Measurements from ENCODE around the gene RIN1. TPM values are rescaled to one million over a fixed set of nuclear protein-coding genes. Genes with fewer than 3 reads are reported as not detected.

The RIN1 gene
- total RNA-seq, 6 experiments from 2014 or later = 32.9 to 55.0 (median 49.8) TPM

DNA sequence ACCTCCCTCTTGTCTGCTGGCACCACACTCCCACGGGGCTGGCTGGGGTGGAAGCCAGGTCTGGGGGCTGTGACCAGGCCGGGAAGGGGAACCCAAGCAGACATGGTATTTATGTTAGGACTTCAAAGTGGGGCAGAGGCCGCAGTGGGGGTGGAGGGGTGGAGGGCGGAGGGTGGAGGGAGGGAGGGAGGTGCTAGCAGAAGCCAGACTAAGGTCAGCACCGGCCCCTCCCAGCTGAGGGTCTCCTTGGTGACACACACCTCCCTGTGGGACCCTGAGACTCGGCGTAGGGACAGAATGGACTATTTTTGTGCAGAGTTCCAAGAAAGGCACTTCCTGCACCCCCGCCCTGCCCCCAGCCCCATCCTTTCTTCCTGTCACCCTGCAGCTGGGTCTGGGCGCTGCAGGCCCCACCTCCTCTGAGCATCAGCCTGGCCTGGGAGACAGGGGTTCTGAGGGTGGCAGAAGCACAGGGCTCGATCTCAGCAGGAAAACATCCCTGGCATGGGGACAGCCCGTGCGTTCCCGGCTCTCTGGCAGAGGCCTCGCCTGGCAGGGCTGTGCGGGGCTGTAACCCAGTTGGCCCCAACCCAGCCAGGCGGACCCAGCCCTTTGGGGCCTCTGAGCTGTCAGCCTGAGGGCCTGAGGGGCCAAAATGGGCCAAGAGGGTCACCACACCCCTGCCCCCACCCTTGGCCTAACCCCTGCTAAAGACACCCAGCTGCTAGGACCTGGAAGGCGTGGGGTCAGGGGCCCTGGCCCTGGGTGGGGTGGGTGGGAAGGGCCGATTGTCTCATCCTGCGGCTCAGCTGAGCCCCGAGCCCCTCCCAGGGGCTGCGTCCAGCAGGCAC lies 9.7 kb downstream of the RIN1 start:
- Mint-ChIP-seq H3K27ac (peak overlapping the region; percentile 92), H3K36me3 (ENCODE audit: low read depth) (no peaks in the 10 kb centered on the region), H3K27me3 (ENCODE audit: insufficient read depth) (peaks cover 13% of the 10 kb centered on the region), H3K4me3 (peak overlapping the region; percentile 50), H3K4me1 (ENCODE audit: low read depth) (peaks cover 53% of the 10 kb centered on the region), H3K9me3 (no peaks in the 10 kb centered on the region)
- DNase-seq = peak; percentile 54
- no peak for TF ChIP-seq CTCF (IDR thresholded peaks at IDR 0.05)

DNA sequence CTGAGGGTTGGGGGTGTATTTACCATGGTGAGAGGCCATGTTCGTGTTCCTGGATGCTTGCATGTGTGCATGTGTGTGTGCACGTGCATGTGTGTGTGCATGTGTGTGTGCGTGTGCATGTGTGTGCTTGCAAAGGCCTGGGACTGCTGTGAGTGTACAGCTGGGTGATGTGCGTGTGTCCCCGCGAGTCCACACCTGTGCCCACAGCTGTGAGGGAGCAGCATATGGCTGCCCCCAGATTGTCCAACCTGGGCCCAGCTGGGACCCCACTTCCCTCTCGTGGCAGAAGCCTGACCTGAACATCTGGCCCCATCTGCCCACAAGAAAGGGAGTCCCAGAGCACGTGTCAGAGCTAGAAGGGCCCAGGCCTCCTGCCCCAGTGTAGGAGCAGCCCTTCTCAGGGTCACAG lies 11.0 kb downstream of the RIN1 start:
- H3K36me3 Mint-ChIP-seq (ENCODE audit: low read depth) = peaks cover 2% of the 10 kb centered on the region; the same call in 1 of the 2 replicates
- H3K4me1 Mint-ChIP-seq (ENCODE audit: low read depth) = peaks cover 53% of the 10 kb centered on the region
- no peak overlapping the region for H3K4me3 Mint-ChIP-seq
- H3K27ac Mint-ChIP-seq = peak overlapping the region; percentile 27; the same call in 1 of the 2 replicates
- peaks cover 2% of the 10 kb centered on the region for H3K9me3 Mint-ChIP-seq
- H3K27me3 Mint-ChIP-seq (ENCODE audit: insufficient read depth) = peaks cover 10% of the 10 kb centered on the region
- DNase-seq = no peak
- TF ChIP-seq CTCF (IDR thresholded peaks at IDR 0.05) = no peak

DNA sequence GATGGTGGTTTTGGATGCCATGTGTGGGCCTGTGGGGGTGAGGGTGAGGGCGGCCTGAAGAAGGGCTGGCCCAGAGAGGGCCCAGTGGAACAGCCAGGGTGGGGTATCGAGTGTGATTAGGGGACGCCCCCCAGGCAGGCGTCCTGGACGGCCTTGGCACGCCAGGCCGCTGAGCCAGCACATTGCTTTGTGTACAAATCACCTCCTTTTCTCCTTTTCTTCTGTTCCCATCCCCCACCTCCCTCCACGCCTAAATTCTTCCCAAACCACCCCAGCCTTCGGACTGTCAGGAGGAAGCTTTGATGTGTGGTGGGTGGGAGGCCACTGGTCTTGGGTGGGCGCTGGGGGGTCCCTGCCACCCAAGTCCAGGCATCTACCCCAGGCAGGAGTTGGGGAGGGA lies 11.6 kb downstream of the RIN1 start:
- TF ChIP-seq CTCF (IDR thresholded peaks at IDR 0.05) = no peak
- no peak for DNase-seq
- H3K36me3 Mint-ChIP-seq (ENCODE audit: low read depth) = peaks cover 7% of the 10 kb centered on the region; the same call in 1 of the 2 replicates
- H3K9me3 Mint-ChIP-seq = peaks cover 6% of the 10 kb centered on the region
- no peak overlapping the region for H3K4me3 Mint-ChIP-seq
- peak overlapping the region; percentile 70 for H3K27ac Mint-ChIP-seq
- H3K4me1 Mint-ChIP-seq (ENCODE audit: low read depth) = peaks cover 53% of the 10 kb centered on the region
- peaks cover 7% of the 10 kb centered on the region for H3K27me3 Mint-ChIP-seq (ENCODE audit: insufficient read depth)

- TF ChIP-seq CTCF (IDR thresholded peaks at IDR 0.05) = no peak
- Mint-ChIP-seq H3K4me3 (no peak overlapping the region), H3K27me3 (ENCODE audit: insufficient read depth) (no peaks in the 10 kb centered on the region; the same call in none of the 2 replicates), H3K9me3 (peaks cover 9% of the 10 kb centered on the region), H3K4me1 (ENCODE audit: low read depth) (peaks cover 55% of the 10 kb centered on the region), H3K36me3 (ENCODE audit: low read depth) (peaks cover 7% of the 10 kb centered on the region; the same call in 1 of the 2 replicates), H3K27ac (no peak overlapping the region)
- no peak for DNase-seq
These were observed 12.6 kb downstream of the RIN1 start for GRCh38 chr11:66323684-66324083.

DNA sequence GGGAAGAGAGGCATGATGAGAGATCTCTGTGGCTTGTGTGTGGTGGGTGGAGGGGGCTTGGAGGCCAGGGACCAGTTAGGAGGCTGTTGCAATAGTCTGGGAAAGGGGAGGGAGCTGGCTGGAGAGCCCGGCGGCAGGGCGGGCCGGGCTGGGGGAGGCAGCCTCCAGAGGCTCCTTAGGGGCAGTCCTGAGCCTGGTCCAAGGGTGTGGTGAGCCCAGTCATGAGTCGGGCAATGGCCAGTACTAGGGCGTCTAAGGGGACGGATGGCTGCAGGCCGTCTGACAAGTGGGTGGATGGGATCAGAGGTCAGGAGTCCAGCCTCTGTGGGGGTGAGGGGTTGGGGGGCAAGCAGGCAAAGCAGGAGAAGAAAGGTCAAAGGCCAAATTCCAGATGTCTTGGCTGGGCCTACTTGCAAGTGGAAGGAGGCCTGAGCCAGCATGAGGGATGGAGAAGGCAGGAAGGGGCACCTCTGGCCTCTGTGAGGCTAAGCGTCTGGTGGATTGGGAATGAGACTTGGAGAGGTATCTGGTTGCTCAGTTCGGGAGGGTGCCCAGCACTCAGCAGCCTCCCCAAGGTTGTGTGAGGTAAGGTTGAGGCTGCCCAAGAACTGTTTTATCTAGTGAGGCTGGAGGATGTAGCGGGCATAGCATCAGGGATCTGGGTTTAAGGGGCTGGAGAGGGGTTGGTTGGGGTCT lies 13.4 kb downstream of the RIN1 start:
- no peak for TF ChIP-seq CTCF (IDR thresholded peaks at IDR 0.05)
- H3K36me3 Mint-ChIP-seq (ENCODE audit: low read depth) = peaks cover 7% of the 10 kb centered on the region; the same call in 1 of the 2 replicates
- no peaks in the 10 kb centered on the region; the same call in none of the 2 replicates for H3K27me3 Mint-ChIP-seq (ENCODE audit: insufficient read depth)
- H3K4me3 Mint-ChIP-seq = no peak overlapping the region
- H3K27ac Mint-ChIP-seq = no peak overlapping the region
- H3K4me1 Mint-ChIP-seq (ENCODE audit: low read depth) = peaks cover 55% of the 10 kb centered on the region
- no peak for DNase-seq
- peaks cover 11% of the 10 kb centered on the region for H3K9me3 Mint-ChIP-seq

All from HFFc6 (cell line).